GM21717 (cell line): ENCODE measurements around the gene MAP3K1.
"Not testable (repeated sequence)": the region's sequence is repeated elsewhere in the genome, so short reads cannot be mapped to it uniquely, and the experiment has no call there.

ENCODE experiments used
- ATAC-seq: cut with Tn5 transposase; IDR thresholded peaks from one replicate; pipeline ENCODE4 v1.9.1; 2021; ENCODE audit warnings: mild to moderate bottlenecking, moderate library complexity; ENCODE audit not compliant: unreplicated experiment

MAP3K1 gene

DNA sequence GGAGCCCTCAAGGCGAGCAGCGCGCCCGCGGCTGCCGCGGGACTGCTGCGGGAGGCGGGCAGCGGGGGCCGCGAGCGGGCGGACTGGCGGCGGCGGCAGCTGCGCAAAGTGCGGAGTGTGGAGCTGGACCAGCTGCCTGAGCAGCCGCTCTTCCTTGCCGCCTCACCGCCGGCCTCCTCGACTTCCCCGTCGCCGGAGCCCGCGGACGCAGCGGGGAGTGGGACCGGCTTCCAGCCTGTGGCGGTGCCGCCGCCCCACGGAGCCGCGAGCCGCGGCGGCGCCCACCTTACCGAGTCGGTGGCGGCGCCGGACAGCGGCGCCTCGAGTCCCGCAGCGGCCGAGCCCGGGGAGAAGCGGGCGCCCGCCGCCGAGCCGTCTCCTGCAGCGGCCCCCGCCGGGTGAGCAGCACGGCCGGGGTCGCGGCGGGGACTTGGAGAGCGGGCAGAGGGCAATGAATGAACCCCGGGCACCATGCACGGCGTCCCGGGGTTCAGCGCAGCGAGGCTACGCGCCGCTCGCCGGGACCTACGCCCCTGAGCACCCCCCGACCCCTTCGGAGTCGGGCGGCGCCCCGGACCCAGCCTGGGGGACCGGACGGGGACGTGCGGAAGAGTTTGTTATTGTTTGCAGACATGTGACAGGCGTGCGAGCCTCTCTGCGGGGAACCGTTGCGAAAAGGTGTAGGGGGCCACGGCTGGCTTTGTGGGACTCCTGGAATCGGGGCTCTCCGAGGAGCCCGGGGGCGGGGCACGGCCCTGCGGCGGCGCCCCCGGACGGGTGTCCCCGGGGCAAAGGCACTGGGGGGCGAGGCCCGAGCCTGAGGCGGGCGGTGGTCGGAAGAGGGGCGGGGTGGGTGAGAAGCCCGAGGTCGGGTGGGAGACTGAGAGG, 553 bp downstream of the MAP3K1 start:
- peak; percentile 32 for ATAC-seq

- peak; percentile 37 for ATAC-seq
Observed at GRCh38 chr5:56816546-56817081, 1.3 kb downstream of the MAP3K1 start.

GRCh38 chr5:56817263-56818014, 2.1 kb downstream of the MAP3K1 start:
- ATAC-seq, result no peak

GRCh38 chr5:56818450-56819037, 3.2 kb downstream of the MAP3K1 start:
- no peak for ATAC-seq

DNA sequence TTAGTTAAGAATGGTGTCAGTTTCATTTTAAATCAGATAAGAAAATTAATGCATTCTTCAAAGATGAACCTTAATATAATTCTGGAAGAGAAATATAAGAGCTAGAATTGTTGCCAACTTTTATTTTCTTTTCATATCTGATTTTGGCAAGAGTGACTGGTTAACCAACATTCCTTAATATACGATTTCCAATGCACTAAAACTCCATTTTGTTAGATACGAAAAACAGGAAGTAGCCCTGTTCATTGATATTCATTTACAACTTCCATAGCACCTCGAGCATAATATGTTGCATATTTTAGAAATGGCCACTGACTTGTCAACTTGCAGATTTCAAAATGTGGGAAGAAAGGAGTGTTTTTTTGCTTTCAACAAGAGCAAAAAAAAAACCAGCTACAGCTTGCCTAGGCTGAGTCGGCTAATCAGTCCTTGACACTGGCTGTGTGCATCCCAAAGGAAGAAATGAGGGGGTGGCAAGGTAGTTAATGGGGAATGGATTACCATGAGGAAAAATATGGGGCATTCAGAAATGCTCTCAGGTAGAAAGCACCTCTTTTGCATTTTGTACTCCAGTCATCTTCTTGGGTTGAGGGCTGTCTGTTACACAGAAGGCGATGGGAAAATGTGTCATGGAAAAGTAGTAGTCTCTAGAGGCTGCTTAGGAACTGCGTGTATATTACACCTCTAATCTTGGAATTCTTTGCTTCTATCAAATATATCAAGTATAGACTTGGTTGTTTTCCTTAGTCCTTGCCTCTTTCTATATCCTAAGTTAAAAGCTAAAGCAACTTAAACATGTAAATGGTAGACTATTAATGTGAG, 3.9 kb downstream of the MAP3K1 start:
- ATAC-seq, result no peak

DNA sequence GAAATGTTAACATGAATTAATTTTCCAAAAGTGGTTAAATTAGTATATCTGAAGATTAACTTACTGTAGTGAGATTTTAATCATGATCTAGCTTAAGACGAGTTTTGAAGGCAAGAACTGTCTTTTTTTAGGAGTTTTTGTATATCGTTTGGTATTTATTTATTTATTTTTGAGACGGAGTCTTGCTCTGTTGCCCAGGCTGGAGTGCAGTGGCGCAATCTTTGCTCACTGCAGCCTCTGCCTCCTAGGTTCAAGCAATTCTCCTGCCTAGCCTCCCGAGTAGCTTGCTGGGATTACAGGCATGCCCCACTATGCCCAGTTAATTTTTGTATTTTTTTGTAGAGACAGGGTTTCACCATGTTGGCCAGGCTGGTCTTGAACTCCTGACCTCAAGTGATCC, 6.5 kb downstream of the MAP3K1 start:
- ATAC-seq, result not testable (repeated sequence)

DNA sequence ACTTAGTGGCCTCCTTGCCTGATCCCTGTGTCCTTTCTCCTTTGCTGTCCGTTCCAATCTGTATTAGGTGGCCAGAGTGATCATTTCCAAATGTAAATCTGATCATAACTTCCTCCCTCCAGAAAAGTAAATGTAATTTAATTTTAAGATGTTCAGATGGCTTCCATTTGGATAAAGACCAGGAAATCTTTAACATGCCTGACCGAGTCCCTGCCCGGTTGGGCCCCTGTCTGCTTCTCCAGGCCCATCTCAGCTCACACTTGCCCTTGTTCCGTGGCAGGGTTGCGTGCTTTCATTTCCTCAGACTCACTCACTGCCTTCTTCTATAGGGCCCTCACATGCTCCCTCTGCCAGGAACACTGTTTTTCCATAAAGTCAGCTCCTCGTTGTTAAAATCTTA, 7.6 kb downstream of the MAP3K1 start:
- ATAC-seq, result no peak

GRCh38 chr5:56824019-56824418, 8.7 kb downstream of the MAP3K1 start:
- no peak for ATAC-seq

DNA sequence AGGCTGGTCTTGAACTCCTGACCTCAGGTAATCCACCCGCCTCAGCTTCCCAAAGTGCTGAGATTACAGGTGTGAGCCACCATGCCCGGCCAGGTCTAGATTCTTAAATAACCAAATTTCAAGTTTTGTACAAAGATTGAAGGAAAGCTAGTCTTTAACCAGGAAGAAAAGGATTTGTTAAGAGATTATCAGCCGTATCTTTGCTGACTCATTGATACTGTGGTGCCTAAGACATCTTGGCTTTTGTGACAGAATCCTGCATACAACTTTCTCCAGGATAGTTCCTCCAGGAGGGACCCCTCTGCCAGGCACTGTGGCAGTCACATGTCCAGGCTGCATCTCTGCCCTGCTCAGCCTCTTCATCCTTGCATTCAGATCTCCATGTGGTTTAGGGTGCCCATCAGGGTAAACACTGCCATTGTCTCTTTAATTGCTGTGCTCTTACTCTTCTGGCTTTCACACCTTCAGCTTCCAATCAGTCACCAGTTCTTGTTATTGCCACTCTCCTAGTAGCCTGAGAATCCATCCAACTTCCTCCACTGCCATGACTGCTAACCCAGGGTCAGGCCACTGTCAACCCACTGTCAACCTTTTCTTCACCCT, 10.0 kb downstream of the MAP3K1 start:
- ATAC-seq, result no peak

- no peak for ATAC-seq
Observed at GRCh38 chr5:56827049-56827448, 11.7 kb downstream of the MAP3K1 start.

GRCh38 chr5:56827924-56828323, 12.6 kb downstream of the MAP3K1 start:
- ATAC-seq, result no peak

- ATAC-seq, result no peak
Observed at GRCh38 chr5:56829137-56829908, 14.0 kb downstream of the MAP3K1 start.

DNA sequence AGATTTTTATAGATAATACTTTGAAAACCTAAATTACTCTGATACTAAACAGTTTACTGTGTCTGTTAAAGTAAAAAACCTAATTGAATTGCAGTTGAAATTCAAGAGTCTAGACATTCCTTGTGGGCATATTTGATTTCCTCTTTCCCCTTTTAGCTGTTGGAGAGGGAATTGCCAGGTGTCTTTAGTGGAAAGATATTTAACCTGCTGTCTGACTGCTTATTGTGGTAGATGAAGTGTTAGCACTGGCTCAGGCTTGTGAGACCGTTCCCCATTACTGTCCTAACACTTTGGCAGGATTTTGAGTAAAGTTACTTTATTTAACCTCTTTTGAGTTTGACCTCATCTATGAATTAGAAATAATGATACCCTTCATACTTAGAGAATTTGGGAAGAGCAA, 16.4 kb downstream of the MAP3K1 start:
- ATAC-seq, result no peak

GRCh38 chr5:56833325-56833724, 18.0 kb downstream of the MAP3K1 start:
- no peak for ATAC-seq

GRCh38 chr5:56837381-56837780, 22.0 kb downstream of the MAP3K1 start:
- no peak for ATAC-seq

- ATAC-seq, result no peak
Observed at GRCh38 chr5:56837956-56838355, 22.6 kb downstream of the MAP3K1 start.

DNA sequence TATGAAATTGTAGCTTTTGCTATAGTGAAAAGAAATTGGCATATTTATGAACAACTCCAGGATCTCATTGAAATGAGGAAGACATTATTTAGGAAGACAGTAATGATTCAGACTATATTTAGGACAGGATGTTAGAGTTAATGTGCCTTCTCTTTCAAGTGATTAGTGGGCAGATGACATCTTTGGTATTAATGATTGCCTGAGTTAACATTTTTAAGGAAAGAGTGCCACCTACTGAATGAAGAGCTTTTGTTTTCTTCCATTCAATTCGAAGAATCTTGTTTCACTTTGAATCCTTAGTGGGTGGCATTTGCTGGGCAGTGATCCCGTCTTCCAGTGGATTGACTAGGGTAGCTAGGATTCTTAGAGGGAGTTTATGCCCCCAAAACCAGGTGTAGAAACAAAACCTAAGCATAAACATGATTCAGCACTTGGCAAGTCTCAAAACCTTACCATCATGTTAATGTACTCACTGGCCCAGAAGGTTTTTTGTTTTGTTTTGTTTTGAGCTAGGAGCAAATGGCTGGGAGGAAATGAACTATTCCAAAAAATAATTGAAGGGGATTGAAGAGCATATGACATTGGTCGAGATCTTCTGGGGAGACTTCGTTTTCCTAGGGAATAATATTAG, 23.2 kb downstream of the MAP3K1 start:
- peak; percentile 55 for ATAC-seq

- ATAC-seq, result no peak
Observed at GRCh38 chr5:56839062-56839461, 23.7 kb downstream of the MAP3K1 start.

DNA sequence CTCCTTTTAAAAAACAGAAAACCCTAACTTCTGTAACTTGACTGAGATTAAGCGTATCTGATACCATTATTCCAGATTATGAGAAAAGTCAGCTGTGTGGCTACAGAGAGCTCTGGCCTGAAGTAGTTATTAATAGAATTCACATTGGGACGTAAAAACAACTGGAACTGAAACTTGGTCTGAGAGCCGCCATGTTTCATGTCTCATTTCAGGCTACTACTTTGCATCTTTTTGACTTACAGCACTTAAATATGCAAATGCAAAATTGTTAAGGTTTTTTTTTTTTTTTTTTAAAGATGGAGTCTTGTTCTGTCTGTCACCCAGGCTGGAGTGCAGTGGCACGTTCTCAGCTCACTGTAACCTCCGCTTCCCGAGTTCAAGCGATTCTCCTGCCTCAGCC, 25.2 kb downstream of the MAP3K1 start:
- ATAC-seq, result no peak
